HPDE6-E6E7 (cell line): ENCODE data around the gene FUT7.
"Not testable (repeated sequence)": the region's sequence is repeated elsewhere in the genome, so short reads cannot be mapped to it uniquely, and the experiment has no call there.

ENCODE experiments used
- DNase-seq: peaks from one replicate; pipeline ENCODE4 v3.0.0; 2011; ENCODE audit warnings: missing footprints; ENCODE audit errors: extremely low spot score

FUT7 gene

DNA sequence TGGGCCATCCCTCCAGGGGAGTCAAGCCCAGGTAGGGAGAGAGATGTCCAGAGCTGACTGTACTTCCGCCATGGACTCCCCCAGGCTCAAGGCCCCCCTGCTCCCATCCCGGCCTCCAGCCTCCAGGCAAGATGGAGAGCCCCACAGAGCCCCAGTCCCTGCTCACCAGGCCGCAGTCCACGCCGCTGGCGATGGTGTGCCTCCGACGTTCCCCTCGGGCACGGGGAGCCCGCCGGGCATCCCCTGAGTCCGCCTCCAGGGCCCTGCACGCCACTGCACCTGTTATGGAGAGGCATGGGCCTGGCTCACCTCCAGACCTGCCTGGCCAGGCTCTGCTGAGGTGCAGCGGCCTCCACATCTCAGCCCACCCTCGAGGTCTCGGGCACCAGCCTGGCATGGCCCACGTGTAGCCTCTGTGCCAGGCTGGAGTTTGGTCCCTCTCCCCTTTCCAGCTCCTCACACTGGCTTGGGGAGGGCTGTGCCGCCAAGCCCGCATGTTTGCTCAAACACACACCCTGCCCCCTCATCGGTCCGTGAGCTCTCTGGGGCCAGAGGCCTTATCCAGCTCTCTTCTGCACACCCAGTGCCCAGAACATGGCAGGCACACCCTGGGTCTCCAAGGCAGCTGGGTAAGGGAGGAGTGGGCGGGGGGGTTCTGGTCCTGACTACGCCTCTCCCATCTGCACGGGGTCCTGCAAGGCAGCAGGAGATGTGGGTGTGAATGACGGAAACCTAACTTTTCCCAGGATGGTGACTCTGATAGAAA, 34.4 kb upstream of the FUT7 start:
- no peak for DNase-seq

DNA sequence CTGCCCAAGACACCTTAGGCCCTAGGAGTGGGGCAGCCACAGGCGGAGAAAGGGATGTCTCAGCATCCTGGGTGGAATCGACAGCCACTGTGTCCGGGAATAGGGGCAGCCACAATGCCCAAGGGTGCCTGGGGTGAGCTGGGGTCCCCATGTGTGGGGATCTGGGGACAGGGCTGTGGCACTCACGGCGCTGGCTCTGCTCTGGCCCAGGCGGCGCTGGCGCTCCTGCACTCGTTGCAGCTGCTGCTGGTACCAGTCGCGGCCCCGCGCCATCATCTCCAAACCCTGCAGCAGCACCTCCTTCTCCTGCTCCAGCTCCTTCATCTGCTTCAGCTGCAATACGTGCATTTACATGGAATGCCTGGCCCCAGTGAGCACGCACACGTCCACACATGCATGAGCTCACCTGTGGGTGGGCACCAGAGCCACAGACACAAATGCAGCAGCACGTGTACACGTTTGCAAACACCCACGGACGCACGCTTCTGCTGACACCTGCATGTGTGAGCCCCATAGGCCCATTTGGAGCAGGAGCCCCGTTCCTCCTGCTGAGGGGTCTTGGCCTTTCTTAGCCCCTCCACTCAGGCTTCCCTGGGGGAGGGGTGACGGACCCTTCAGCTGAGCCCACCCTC, 33.6 kb upstream of the FUT7 start:
- DNase-seq, result no peak

DNA sequence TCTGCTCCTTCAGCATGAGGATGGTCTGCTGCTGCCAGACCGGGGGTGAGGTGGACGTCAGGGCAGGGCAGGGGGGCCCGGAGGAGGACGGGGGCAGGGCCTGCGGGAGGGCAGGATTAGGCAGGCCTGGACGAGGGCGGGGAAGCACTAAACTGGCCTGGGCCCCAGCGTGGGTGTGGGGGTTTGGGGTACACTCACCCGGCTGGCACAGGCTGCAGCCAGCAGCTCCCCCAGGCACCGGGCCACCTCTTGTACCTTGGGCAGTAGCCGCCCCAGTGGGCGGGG, 32.9 kb upstream of the FUT7 start:
- DNase-seq, result no peak

DNA sequence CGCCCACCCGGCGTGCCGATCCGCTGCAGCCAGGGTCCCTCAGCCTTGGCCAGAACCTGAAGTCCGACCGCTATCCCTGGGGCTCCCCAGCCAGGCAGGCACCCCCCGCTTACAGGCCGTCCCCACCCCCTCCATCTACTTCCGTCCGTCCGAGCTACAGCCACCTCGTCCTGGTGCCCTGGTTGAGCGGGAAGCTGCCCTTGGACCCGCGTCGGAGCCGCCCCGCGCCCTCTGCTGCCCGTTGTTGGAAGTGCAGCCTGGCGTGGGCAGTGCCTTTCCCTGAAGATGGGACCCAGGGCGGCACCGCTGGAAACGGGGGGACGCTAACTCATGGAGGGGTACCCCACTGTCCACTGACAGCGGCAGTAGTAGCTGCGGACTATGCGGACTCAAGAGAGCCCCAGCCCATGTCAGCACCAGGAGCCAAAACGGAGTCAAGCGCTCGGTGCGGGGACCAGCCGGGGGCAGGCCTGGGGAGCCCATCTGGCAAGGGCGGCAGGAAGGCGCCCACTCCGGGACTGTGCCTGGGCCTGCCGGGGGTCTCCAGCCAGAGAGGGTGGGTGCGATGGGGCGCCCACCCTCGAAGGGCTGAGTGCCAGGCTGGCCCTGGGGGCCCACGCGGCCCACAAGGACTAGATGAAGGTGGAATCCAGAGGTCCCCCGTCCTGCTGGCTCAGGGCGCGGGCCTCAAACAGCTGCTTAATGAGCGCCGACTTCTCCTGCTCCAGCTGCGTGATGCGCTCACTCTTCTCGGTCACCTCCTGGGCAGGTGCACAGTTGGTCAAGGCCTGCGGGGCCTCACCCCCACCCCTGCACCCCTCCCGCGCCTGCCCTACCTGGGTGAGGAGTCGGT, 32.4 kb upstream of the FUT7 start:
- DNase-seq, result no peak

DNA sequence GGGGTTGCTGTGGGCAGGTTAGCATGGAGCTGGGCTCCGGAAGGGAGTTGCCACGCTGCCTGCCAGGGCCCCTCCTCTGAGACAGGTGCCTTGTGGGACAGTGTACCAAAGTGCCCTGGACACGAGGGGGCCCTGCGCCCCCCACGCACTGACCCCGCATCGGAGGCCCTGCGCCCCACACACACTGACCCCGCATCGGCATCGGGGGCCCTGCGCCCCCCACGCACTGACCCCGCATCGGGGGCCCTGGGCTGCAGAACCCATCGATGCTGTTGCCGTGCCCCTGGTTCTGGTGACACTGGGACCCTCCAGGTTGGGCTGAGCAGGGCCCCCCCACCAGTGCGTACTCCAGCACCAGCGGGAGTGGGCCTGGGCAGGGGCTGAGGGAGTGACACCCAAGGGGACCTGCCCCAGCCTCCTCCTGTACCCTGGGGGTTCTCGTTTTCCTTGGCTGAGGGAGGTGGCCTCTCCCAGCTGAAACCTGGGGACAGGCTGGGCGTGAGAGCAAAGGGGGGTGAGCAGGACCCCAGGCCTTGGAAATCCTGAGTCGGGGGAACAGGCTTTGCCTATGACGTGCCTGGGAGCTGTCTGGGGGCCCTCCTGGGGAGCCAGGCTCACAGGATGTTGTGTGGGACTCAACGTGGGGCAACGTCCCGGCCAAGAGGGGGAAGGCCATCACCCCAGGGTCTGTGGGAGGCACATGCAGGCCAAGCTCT, 31.6 kb upstream of the FUT7 start:
- DNase-seq, result no peak

DNA sequence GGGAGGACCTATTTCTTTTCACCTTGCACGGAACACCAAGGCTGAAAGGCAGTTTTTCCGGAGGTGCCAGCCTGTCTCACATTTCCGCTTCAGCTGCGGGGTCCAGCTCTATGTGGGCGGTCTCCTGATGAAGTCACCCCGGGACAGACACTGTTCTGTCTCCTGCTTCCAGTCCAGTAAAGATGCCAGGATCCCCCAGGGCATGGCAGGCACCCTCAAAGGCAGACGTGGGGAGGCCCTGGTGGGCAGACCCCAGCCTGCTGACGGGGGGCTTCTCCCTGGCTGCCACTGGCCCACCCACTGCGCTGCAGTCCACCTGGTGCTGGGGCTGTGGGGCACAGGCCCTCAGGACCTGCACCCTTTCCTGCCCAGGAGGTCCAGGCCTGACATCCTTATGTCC, 30.9 kb upstream of the FUT7 start:
- DNase-seq, result not testable (repeated sequence)

DNA sequence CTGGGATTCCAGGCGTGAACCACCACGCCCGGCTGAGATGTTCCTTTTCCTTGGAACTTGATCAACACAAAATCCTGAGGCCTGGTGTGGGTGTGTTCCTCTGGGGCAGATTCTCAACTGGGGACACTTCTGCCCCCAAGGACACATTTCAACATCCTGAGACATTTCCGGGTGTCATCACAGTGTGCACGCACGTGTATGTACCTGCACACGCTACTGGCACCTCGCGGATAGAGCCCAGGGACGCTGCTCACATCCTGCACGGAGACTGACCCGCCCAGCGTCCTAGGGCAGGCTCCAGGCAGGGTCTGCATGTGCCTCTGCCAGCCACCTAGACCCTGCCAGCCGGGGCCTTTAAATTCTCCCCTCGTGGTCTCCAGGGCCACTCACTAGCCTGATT, 30.5 kb upstream of the FUT7 start:
- no peak for DNase-seq

DNA sequence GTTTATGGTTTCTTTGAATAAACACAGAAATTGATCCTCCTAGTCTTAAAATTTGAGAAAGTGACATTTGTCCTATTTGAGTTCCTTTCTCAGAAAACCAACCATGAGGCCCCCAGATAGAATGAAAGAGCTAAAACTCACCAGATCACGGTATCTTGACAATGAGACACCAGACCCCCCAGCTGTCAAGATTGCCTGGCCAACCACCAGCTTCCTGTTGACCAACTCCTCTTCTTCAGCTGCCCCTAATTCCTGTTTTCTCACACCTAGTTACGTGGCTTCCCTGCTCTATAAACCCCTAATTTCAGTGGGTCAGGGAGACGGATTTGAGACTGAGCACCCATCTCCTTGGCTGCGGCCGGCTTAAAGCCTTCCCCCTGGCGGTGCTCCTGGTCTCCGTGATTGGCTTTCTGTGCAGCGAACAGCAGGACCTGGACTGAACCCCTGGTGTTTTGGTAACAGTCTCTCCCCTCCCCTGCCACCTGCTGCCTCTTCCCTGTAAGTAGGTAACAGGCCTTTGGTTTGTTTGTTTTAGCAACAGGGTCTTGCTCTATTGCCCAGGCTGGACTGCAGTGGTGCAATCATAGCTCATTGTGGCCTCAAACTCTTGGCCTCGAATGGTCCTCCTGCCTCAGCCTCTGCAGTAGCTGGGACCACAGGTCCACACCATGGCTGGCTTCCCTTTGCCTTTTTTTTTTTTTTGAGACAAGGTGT, 26.8 kb upstream of the FUT7 start:
- DNase-seq, result no peak

DNA sequence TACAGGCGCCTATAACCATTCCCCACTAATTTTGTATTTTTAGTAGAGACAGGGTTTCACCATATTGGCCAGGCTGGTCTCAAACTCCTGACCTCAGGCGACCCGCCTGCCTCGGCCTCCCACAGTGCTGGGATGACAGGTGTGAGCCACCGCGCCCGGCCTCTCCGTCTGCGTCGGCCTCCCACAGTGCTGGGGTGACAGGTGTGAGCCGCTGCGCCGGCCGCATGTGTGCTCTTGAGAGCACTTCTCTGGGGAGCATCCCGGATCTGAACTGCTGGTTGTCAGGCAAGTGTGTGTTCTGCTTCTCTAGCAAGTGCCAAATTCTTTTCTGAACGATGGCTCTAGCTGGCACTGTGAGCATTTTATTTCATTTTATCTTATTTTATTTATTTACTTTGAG, 25.7 kb upstream of the FUT7 start:
- no peak for DNase-seq

DNA sequence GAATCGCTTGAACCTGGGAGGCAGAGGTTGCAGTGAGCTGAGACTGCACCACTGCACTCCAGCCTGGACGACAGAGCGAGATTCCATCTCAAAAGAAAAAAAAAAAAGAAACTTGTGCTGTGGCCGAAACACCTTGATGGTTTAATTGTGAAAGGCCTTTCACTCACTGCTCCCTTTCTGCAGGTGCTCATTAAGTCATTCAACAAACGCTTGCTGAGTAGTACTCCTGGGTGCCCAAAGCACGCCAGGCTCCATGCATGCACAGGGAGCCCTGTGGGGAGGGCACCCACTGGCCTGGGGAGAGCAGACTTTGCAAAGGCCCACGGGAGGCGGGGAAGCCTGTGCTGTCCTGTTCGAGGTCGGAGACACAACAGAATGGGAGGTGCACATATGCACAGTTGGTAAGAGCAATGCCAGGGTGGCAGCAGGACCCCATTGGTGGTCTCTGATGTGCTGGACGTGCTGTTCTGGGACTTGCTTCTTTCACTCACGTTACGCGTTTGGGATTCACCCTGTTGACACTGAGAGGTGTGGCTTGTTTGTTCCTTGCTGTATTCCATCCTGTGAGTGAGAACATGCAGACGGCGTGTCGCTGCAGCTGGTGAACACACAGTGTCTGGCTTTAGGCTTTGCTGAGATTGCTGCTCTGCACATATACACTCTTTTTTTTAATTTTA, 25.0 kb upstream of the FUT7 start:
- DNase-seq, result no peak

DNA sequence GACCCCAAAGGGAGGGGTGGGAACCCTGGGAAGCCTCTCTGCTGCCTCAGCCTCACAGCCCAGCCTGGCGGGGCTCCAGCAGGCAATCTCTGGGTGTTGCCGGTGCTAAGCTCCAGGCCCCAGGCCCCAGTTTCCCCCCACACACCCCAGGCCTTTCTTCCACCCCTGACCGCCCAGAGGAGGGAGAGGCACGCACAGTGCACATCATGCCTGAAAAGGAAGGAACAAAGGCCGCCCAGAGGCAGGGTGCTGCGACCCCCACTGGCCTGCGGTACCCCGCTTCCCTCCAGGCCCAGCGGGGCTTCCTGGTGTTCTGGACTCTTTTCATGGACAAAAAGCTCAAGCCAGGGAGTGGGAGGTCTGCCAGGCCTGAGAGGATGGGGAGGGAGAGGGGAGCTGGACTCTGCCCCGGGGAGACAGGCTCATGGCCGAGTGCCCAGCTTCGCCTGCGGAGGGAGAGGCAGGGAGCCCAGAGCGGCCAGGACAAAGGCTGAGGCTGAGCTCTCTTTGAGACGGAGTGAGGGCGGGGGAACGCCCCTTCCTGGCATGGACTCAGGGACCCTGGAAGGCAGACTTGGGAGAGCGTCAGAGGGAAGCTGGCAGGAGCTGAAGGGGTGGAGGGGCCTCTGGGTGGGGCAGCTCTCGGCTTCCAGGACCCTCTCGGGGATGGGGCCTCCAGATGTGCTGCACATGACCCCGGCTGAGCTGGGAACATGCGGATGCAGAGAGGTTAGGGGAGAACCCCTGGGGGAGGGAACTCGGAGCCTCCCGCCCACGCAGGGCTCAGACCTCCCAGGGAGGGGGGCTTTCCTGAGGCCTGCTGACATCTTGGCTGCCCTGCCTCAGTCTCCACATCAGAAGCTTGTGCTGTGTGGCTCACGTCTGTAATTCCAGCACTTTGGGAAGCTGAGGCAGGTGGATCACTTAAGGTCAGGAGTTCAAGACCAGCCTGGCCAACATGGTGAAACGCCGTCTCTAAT, 23.8 kb upstream of the FUT7 start:
- DNase-seq, result no peak

DNA sequence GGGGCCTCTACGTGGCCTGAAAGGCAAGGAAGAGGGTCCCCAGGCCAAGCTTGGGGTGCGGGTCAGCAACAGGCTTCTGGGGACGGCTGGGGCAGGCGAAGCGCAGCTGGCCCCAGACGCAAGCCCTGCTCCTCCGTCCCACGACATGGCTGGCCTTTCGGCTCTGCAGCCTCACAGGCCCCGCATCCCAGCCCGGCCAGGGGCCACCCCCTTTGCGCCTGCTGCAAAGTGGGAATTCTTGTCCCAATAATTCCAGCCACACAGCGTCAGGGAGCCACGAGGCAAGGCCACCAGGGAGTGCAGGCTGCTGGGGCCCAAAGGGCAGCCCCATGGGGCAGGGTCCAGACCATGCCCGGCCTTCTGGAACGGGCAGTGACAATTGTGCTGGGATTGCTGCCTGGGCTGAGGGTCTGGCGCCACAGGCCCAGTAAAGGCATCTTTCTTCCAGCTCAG, 23.1 kb upstream of the FUT7 start:
- DNase-seq, result no peak

DNA sequence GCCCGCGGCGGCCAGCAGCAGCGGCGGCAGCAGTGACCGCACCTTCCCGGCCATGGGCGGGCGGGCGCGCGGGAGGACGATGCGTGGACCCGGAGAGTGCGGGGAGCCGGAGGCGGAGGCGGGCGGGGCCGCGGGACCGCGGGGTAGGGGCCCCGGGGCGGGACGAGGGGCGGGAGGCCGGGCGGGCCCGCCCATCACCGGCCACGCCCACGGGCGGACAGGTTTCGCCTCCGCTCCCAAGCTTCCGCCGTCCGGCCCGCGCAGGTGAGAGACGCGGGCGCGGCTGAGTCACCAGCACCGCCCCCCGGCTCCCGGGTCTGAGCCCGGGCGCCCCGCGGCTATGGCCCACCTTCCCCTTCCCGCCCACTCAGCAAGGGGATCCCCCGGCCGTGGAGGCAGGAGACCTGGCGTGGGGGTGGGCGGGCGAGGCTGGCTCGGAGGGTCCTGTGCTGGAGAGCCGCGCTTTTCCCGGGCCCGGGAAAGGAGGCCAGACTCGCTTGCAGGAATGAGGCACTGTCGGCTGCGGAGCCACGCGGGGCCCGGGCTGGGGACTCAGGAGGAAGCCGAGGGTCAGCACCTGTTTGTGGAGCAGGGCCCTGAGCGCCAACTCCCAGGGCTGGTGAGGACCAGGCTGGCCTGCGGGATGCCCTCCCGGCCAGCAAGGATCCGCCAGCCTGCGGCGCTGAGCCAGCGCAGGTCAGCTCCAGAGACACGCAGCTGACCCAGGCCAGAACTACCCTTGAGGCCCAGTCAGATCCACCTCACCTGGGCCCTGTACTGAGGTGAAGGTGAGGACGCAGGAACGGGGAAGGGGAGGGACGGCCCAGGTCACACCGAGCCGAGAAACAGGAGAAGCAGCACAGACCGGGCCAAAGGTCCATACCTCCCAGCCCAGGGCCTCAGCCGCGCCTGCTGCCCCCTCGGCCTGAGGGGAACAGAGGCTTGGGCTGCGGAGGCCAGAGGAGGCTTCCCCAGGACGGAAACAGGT, 22.4 kb upstream of the FUT7 start, which contains the start of gene ENTPD2:
TSS of gene ENTPD2 (minus strand) at position 118 of the 988 bp plus-strand sequence. CDS start at position 54, 64 bp downstream.
- no peak for DNase-seq

DNA sequence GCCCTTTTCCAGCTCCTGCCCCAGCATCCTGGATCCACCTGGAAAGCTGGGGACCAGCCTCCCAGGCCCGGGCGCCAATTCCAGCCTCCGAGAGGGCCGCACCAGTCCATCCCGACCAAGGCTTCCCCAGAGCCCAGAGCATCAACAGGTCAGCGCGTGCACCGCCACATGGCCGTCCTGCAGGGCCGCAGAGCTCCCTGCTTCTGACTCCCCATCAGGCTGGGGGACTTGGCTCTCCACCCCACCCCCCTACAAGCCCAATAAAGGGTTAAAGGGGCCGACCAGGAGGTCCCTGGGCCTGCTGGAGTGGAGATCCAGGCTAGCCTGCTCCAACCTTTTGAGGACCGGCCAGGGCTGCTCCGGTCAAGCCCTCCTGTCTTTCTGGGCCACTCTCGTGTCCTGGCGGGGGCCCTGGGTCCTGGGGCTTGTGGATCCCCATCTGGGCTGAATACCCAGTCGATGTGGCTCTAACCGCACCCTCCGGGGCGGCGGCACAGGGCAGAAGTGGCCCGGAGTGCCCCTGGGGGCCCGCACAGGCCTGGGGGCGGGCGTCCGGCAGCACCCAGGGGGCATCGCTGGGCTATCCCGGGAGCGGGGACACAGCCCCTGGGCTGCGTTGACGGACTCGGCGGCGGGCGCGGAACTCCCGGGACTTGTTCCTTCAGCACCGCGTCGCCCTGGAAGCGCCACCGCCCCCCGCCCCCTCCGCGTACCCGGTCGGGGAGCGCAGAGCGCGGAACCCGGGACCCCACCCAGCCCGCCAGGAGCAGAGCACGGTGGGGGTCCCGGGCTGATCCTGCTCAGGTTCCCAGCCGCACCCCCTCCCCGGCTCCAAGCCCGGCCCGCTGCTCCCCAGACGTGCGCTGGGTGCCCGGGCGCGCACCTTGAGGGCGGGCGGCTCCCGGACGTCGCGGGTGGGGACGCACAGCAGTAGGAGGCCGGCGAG, 21.4 kb upstream of the FUT7 start:
- no peak for DNase-seq

DNA sequence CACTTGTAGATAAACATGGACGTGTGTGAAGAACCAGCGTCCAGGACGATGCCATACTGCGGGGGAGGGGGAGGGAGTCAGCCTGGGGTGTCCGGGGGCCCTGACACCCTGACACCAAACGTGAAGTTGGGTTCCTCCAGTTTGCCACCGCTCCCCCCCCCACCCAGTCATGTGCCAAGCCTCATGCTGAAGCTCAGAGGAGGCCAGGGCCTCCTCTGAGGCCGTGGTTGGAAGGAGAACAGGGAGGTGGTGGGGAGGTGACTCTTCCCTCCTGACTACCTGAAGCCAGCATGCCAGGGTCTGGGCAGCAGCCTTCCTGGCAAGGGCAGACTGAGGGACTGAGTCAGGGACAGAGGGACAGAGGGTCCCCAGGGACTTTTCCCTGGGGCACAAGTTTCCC, 20.4 kb upstream of the FUT7 start:
- no peak for DNase-seq

DNA sequence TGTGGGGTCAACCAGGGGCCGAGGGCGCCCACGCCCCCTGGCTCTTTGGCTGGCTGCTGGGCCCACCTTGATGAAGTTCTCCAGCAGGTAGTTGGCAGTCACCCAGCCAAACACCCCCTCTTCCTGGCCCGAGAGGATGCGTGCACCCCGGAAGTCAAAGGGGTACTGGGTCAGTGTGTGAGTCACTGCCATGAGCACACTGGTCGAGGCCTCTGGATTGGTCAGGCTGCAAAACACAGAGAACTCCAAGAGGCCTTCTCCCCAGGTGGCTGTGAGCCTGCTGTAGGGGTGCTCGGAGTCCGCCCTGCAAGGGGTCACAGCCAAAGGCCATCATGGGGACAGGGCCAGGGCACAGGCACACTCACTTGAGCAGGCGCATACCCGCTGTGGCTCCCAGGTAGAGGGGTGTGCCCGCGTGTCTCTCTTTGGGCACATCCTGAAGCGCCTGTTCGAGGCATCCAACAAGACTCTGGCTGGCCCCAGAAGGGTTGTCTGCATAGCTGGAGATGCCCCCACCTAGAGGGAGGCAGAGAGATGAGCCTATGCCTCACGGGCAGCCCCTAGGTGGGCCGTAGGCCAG, 19.3 kb upstream of the FUT7 start:
- no peak for DNase-seq

DNA sequence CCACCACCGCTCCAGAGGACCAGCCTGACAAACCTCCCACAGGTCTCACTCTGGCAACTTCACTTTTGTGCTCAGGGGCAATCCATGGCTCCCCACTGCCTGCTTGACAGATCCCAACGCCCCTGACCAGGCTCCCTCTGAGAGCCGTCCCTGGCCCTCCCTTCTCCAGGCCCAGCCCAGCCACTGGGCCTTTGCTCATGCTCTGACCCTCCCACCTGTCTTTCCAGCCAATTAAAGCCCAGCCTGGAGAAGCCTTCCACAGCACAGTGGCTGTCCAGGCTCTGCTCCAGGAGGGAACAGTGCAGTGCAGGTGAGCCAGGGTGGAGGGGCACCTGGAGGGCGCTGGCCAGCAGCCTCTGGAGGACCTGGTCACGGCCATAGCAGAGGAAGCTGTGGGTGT, 18.7 kb upstream of the FUT7 start:
- no peak for DNase-seq
